Measurements from ENCODE around the gene MMP25. TPM values are rescaled to one million over a fixed set of nuclear protein-coding genes. Genes with fewer than 3 reads are reported as not detected.
A peak's percentile ranks its signal among the peaks of the same experiment; 100 is the strongest.

Gene MMP25
- total RNA-seq, 1 experiment from 2014 or later = 49.0 TPM

DNA sequence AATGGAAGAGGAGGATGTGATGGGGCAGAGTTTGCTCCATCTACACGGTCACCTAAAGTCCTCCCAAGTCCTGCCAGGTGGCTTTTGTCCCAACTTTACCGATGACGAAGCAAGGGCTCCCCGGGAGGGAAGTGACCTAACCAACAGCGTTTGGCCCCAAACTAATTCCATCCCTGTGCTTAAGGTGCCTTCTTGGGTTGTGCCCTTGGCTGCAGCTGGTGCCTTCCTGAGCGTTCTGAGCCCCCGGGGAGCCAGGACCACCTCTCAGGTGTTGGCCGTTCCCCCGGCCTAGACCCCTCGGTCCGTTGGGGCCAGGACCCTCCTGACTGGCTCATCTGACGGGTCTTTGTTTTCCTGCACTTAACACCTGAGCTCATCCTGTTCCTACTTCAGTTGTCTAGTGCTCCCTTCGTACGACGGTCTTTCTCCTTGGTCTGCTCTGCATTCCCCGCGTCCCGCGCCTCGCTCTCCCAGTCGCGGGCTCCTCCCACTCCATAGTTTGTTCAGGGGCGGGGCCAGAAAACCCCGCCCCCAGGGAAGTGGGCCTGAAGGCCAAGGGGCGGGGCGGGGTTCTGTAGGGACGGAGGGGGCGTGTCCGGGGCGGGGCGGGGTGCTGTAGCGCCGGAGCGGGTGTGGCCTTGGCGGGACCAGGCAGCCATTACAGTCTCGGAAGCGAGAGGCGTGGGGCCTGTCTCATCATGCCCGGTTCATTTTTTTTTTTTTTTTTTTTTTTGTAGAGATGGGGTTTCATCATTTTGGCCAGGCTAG is 53.6 kb downstream of the MMP25 start (continued):
- TF ChIP-seq, protein P1, sequence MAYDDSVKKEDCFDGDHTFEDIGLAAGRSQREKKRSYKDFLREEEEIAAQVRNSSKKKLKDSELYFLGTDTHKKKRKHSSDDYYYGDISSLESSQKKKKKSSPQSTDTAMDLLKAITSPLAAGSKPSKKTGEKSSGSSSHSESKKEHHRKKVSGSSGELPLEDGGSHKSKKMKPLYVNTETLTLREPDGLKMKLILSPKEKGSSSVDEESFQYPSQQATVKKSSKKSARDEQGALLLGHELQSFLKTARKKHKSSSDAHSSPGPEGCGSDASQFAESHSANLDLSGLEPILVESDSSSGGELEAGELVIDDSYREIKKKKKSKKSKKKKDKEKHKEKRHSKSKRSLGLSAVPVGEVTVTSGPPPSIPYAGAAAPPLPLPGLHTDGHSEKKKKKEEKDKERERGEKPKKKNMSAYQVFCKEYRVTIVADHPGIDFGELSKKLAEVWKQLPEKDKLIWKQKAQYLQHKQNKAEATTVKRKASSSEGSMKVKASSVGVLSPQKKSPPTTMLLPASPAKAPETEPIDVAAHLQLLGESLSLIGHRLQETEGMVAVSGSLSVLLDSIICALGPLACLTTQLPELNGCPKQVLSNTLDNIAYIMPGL (CRISPR knock-in tag; IDR thresholded peaks at IDR 0.05) = peak; percentile 64; the same call in 1 of the 2 replicates
- TF ChIP-seq, protein P2, sequence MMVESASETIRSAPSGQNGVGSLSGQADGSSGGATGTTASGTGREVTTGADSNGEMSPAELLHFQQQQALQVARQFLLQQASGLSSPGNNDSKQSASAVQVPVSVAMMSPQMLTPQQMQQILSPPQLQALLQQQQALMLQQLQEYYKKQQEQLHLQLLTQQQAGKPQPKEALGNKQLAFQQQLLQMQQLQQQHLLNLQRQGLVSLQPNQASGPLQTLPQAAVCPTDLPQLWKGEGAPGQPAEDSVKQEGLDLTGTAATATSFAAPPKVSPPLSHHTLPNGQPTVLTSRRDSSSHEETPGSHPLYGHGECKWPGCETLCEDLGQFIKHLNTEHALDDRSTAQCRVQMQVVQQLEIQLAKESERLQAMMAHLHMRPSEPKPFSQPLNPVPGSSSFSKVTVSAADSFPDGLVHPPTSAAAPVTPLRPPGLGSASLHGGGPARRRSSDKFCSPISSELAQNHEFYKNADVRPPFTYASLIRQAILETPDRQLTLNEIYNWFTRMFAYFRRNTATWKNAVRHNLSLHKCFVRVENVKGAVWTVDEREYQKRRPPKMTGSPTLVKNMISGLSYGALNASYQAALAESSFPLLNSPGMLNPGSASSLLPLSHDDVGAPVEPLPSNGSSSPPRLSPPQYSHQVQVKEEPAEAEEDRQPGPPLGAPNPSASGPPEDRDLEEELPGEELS (CRISPR knock-in tag; IDR thresholded peaks at IDR 0.05) = peak; percentile 12; the same call in 1 of the 2 replicates

DNA sequence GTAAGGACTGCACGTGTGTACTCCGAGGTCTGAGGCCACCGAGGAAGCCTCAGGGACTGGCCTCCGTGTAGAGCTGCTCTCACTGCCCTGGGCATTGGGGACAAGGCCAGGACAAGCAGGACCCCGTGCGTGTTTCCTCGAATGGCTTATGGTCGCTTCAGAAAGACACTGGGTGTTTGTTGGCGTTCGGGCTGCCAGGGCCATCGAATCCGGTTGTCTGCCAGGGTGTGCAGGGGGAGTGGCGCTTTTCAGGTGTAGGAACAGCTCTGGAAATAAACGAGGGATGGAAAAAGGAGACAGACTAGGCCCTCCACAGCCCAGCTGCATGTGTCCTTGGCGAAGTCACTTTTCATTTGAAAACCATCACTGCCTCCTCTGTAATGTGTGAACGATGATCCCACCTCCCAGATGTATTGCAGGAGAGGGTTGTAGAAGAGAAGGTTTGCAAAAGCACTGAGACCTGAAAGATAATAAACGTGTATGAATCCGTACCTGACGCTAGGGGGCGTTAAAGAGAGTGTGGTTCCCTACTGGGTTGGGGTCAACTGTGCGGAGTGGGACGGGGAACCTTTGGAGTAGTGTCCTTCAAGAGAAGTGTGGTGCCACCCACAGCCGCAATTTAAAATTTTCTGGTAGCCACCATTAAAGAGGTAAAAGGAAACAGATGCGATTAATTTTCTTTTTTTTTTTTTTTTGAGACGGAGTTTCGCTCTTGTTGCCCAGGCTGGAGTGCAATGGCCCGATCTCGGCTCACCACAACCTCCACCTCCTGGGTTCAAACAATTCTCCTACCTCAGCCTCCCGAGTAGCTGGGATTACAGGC is 54.9 kb downstream of the MMP25 start:
- peak overlapping the region; percentile 99 for H3K27ac Mint-ChIP-seq
- no peaks in the 10 kb centered on the region; the same call in 1 of the 2 replicates for H3K27me3 Mint-ChIP-seq (ENCODE audit: low read depth)
- peak overlapping the region; percentile 61 for H3K4me3 Mint-ChIP-seq
- DNase-seq (ENCODE audit: low spot score) = peak; percentile 61
- TF ChIP-seq, protein P3, sequence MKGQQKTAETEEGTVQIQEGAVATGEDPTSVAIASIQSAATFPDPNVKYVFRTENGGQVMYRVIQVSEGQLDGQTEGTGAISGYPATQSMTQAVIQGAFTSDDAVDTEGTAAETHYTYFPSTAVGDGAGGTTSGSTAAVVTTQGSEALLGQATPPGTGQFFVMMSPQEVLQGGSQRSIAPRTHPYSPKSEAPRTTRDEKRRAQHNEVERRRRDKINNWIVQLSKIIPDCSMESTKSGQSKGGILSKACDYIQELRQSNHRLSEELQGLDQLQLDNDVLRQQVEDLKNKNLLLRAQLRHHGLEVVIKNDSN (CRISPR knock-in tag; IDR thresholded peaks at IDR 0.05) = no peak
- no peak for TF ChIP-seq ZNF396 (CRISPR knock-in tag; IDR thresholded peaks at IDR 0.05; ENCODE audit: borderline replicate concordance)
- TF ChIP-seq, protein P4, sequence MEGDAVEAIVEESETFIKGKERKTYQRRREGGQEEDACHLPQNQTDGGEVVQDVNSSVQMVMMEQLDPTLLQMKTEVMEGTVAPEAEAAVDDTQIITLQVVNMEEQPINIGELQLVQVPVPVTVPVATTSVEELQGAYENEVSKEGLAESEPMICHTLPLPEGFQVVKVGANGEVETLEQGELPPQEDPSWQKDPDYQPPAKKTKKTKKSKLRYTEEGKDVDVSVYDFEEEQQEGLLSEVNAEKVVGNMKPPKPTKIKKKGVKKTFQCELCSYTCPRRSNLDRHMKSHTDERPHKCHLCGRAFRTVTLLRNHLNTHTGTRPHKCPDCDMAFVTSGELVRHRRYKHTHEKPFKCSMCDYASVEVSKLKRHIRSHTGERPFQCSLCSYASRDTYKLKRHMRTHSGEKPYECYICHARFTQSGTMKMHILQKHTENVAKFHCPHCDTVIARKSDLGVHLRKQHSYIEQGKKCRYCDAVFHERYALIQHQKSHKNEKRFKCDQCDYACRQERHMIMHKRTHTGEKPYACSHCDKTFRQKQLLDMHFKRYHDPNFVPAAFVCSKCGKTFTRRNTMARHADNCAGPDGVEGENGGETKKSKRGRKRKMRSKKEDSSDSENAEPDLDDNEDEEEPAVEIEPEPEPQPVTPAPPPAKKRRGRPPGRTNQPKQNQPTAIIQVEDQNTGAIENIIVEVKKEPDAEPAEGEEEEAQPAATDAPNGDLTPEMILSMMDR (IDR thresholded peaks at IDR 0.05) = peak; percentile 77
- TF ChIP-seq, protein P5, sequence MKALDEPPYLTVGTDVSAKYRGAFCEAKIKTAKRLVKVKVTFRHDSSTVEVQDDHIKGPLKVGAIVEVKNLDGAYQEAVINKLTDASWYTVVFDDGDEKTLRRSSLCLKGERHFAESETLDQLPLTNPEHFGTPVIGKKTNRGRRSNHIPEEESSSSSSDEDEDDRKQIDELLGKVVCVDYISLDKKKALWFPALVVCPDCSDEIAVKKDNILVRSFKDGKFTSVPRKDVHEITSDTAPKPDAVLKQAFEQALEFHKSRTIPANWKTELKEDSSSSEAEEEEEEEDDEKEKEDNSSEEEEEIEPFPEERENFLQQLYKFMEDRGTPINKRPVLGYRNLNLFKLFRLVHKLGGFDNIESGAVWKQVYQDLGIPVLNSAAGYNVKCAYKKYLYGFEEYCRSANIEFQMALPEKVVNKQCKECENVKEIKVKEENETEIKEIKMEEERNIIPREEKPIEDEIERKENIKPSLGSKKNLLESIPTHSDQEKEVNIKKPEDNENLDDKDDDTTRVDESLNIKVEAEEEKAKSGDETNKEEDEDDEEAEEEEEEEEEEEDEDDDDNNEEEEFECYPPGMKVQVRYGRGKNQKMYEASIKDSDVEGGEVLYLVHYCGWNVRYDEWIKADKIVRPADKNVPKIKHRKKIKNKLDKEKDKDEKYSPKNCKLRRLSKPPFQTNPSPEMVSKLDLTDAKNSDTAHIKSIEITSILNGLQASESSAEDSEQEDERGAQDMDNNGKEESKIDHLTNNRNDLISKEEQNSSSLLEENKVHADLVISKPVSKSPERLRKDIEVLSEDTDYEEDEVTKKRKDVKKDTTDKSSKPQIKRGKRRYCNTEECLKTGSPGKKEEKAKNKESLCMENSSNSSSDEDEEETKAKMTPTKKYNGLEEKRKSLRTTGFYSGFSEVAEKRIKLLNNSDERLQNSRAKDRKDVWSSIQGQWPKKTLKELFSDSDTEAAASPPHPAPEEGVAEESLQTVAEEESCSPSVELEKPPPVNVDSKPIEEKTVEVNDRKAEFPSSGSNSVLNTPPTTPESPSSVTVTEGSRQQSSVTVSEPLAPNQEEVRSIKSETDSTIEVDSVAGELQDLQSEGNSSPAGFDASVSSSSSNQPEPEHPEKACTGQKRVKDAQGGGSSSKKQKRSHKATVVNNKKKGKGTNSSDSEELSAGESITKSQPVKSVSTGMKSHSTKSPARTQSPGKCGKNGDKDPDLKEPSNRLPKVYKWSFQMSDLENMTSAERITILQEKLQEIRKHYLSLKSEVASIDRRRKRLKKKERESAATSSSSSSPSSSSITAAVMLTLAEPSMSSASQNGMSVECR (CRISPR knock-in tag; IDR thresholded peaks at IDR 0.05; ENCODE audit: borderline replicate concordance) = 0 out of 2 replicates have a peak, but pooled peaks have one; percentile 16
- ChIA-PET POLR2A (interaction anchor here (1.2 to 3.2 kb wide), 7 partner anchors 16 to 92 kb away, joined by 3 to 14 read pairs (median 5); partner anchors contain the start of genes HCFC1R1, THOC6, TNFRSF12A and ZNF213), CTCF (interaction anchor here (0.7 to 8.5 kb wide), 18 partner anchors 8 to 100 kb away, joined by 3 to 68 read pairs (median 8); partner anchors contain the start of genes TNFRSF12A, ZNF205 and ZNF213)
- ATAC-seq = no peak
- peaks cover 9% of the 10 kb centered on the region for H3K36me3 Mint-ChIP-seq
- peaks cover 64% of the 10 kb centered on the region for H3K4me1 Mint-ChIP-seq
- H3K9me3 Mint-ChIP-seq = no peaks in the 10 kb centered on the region

Data from WTC11 (cell line).